MCF 10A (cell line): Measurements from ENCODE around the gene ZNF611. TPM values are rescaled to one million over a fixed set of nuclear protein-coding genes. Genes with fewer than 3 reads are reported as not detected.
"Not testable (repeated sequence)": the region's sequence is repeated elsewhere in the genome, so short reads cannot be mapped to it uniquely, and the experiment has no call there.

Experiments used
- Bru-seq: library from RNA; stranded (reverse); fragments of 400-500 nt; gene quantifications from one replicate; lab custom pipeline; 2021; lab: Mats Ljungman, UMichigan
- BruChase-seq, 2 experiments: library from RNA; stranded (reverse); fragments of 400-500 nt; gene quantifications; one replicate each; lab custom pipeline; 2021; lab: Mats Ljungman, UMichigan
- BruUV-seq: library from RNA; stranded (reverse); fragments of 400-500 nt; replicated peaks from 2 replicates; lab custom pipeline; 2021; lab: Mats Ljungman, UMichigan
- CTCF ChIA-PET: fragments of 300-600 bp; sonication (Branson Sonifier 250); formaldehyde crosslinking; extraction: SDS; loops from one replicate; lab custom pipeline; 2021; ENCODE audit warnings: antibody characterized with exemption, inconsistent platforms; lab: Yijun Ruan, JAX
- POLR2A ChIA-PET: fragments of 300-600, 350-650 bp; sonication (Branson Sonifier 250); formaldehyde crosslinking; extraction: SDS; loops from one replicate; lab custom pipeline; 2020; ENCODE audit warnings: antibody characterized with exemption, inconsistent platforms; lab: Yijun Ruan, JAX
- DNase-seq: peaks from one replicate; pipeline ENCODE4 v3.0.0-alpha.2; 2018; ENCODE audit not compliant: unreplicated experiment
- H3K27ac Mint-ChIP-seq: one replicate; pipeline ENCODE4 v1.8.0; 2022; ENCODE audit warnings: mild to moderate bottlenecking, low read depth, mixed read lengths; ENCODE audit not compliant: unreplicated experiment
- H3K27me3 Mint-ChIP-seq: one replicate; pipeline ENCODE4 v1.8.0; 2022; ENCODE audit warnings: mixed read lengths; ENCODE audit not compliant: insufficient read depth, unreplicated experiment
- H3K36me3 Mint-ChIP-seq: one replicate; pipeline ENCODE4 v1.8.0; 2022; ENCODE audit warnings: mild to moderate bottlenecking, moderate library complexity, mixed read lengths; ENCODE audit not compliant: insufficient read depth, unreplicated experiment
- H3K4me1 Mint-ChIP-seq: one replicate; pipeline ENCODE4 v1.8.0; 2022; ENCODE audit warnings: mixed read lengths; ENCODE audit not compliant: insufficient read depth, unreplicated experiment
- H3K4me3 Mint-ChIP-seq: one replicate; pipeline ENCODE4 v1.8.0; 2022; ENCODE audit warnings: mild to moderate bottlenecking, moderate library complexity, mixed read lengths; ENCODE audit not compliant: unreplicated experiment
- H3K9me3 Mint-ChIP-seq: one replicate; pipeline ENCODE4 v1.8.0; 2022; ENCODE audit warnings: mixed read lengths; ENCODE audit not compliant: unreplicated experiment
- intact Hi-C: fragments of 100-400 bp; cut with micrococcal nuclease; formaldehyde crosslinking; loops from 2 replicates; pipeline ENCODE4 v1.14.1; 2022
- long read RNA-seq: library from polyadenylated mRNA; stranded (forward); transcript quantifications from one replicate; pipeline ENCODE4 v2.0.0, GENCODE V29; 2022
- total RNA-seq: library from RNA; stranded (reverse); gene quantifications from 2 replicates; pipeline ENCODE4 v1.2.3, GENCODE V29; 2022
- TF ChIP-seq, protein P1 (sequence below): fragments of 200-600 bp; IDR thresholded peaks from one replicate; pipeline ENCODE4 v1.8.0; 2022; ENCODE audit warnings: antibody characterized with exemption, mild to moderate bottlenecking; ENCODE audit not compliant: unreplicated experiment

Gene ZNF611
- total RNA-seq (12.6 and 23.1 TPM in 2 replicates), Bru-seq, nascent RNA (percentile 66 among the genes with signal in this experiment), BruChase-seq, experiment 1, labeled RNA remaining after a 6-hour chase (percentile 82 among the genes with signal in this experiment), BruChase-seq, experiment 2, labeled RNA remaining after a 2-hour chase (percentile 80 among the genes with signal in this experiment)
- long read RNA-seq, full-length matches to known transcripts: 1 of 8 reads
- long read RNA-seq, partial matches to known transcripts: 0 of 8 reads
- long read RNA-seq, other reads (novel, unspliced or antisense): 7 of 8 reads

GRCh38 chr19:52734893-52735661 lies at the start of gene ZNF611:
Gene ZNF611 (minus strand): TSS chr19:52735044. CDS start chr19:52715894, 19,150 bp downstream.
- TF ChIP-seq, protein P1, sequence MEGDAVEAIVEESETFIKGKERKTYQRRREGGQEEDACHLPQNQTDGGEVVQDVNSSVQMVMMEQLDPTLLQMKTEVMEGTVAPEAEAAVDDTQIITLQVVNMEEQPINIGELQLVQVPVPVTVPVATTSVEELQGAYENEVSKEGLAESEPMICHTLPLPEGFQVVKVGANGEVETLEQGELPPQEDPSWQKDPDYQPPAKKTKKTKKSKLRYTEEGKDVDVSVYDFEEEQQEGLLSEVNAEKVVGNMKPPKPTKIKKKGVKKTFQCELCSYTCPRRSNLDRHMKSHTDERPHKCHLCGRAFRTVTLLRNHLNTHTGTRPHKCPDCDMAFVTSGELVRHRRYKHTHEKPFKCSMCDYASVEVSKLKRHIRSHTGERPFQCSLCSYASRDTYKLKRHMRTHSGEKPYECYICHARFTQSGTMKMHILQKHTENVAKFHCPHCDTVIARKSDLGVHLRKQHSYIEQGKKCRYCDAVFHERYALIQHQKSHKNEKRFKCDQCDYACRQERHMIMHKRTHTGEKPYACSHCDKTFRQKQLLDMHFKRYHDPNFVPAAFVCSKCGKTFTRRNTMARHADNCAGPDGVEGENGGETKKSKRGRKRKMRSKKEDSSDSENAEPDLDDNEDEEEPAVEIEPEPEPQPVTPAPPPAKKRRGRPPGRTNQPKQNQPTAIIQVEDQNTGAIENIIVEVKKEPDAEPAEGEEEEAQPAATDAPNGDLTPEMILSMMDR: peak; percentile 52
- peak within 1 kb of the TSS; percentile 73 for H3K4me3 Mint-ChIP-seq
- ChIA-PET CTCF (interaction anchor here (0.6 to 1.1 kb wide), 5 partner anchors 20 to 1066 kb away, joined by 3 to 5 read pairs (median 3); no protein-coding TSS in a partner anchor), POLR2A (interaction anchor here (0.6 to 1.8 kb wide), 18 partner anchors 10 to 755 kb away, joined by 3 to 9 read pairs (median 4); partner anchors contain the start of gene ZNF83)
- intact Hi-C loops: loop anchor here (1.0 to 10.0 kb wide), 5 partner anchors 43 to 598 kb away; partner anchors contain the start of genes ZNF845 and ZNF888
- peaks cover 4% of the 10 kb centered on the region for H3K36me3 Mint-ChIP-seq
- peak within 1 kb of the TSS; percentile 92 for H3K27ac Mint-ChIP-seq
- no TSS peak for BruUV-seq
- peak; percentile 97 for DNase-seq
- H3K4me1 Mint-ChIP-seq: peaks cover 11% of the 10 kb centered on the region
- H3K27me3 Mint-ChIP-seq: no peaks in the 10 kb centered on the region
- no peaks in the 10 kb centered on the region for H3K9me3 Mint-ChIP-seq

DNA sequence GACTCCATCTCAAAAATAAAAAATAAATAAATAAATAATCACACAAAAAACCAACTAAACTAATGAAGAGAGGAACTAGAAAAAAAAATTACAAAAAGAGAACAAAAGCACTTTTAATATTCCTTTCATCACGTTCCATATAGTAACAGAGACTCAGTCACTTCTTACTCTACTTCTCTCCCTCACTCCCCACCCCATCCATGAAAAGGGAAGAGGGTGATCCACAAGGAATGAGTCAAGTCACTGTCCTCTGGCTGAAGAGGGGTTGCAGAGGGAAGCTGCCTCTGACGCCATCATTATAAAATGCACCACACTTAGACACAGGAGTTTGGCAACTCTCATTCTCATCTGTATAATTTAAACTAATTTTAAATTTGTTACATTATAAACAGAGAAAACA lies 48.0 kb upstream of the ZNF611 start:
- Mint-ChIP-seq H3K9me3 (peaks cover 26% of the 10 kb centered on the region), H3K36me3 (peaks cover 38% of the 10 kb centered on the region), H3K4me1 (peaks cover 17% of the 10 kb centered on the region)
- H3K27me3 Mint-ChIP-seq, H3K27ac Mint-ChIP-seq, CTCF ChIA-PET, H3K4me3 Mint-ChIP-seq, intact Hi-C loops, POLR2A ChIA-PET, DNase-seq, BruUV-seq: not testable (repeated sequence)

DNA sequence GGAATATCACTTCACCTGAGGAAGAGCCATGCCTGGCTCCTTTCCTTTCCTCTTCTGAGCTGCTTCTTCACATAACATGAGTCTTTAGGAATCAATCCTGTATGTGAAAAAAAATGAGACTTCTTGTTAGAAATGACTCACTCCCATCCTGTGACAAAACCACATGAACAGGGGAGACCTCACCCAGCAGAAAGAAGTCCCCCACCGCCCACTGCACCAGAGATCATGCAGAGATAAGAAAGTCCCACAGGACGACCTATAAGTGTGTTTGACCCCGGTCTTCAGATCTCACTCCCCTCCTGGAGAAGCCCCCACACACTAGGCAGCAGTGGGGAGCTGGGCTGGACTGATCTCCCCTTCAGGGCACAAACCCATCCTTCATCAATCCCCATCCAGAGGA lies 44.0 kb upstream of the ZNF611 start:
- POLR2A ChIA-PET: no interaction called here
- Mint-ChIP-seq H3K4me1 (no peaks in the 10 kb centered on the region), H3K27me3 (no peaks in the 10 kb centered on the region), H3K27ac (no peak overlapping the region), H3K36me3 (peaks cover 64% of the 10 kb centered on the region), H3K4me3 (no peak overlapping the region), H3K9me3 (peaks cover 24% of the 10 kb centered on the region)
- no peak for DNase-seq
- BruUV-seq: no TSS peak
- intact Hi-C loops: no loop called here
- TF ChIP-seq, protein P1: no peak
- CTCF ChIA-PET: no interaction called here

- CTCF ChIA-PET, DNase-seq, BruUV-seq, H3K4me1 Mint-ChIP-seq, H3K4me3 Mint-ChIP-seq, POLR2A ChIA-PET, H3K36me3 Mint-ChIP-seq, intact Hi-C loops, H3K27ac Mint-ChIP-seq, H3K27me3 Mint-ChIP-seq: not testable (repeated sequence)
- H3K9me3 Mint-ChIP-seq: peaks cover 16% of the 10 kb centered on the region
Measured at GRCh38 chr19:52756447-52756846, 21.6 kb upstream of the ZNF611 start.
